C4-2B (cell line): Measurements from ENCODE around the gene ALKBH8.
"Not testable (repeated sequence)": the region's sequence is repeated elsewhere in the genome, so short reads cannot be mapped to it uniquely, and the experiment has no call there.

Experiments used
- H3K27ac ChIP-seq: fragments of 450-650 bp; 2 replicates; pipeline ENCODE4 v1.5.1; 2017
- ZFX ChIP-seq: fragments of 450-650 bp; IDR thresholded peaks from 2 replicates; pipeline ENCODE4 v1.6.1; 2017
- TF ChIP-seq, protein P1 (sequence below): fragments of 450-650 bp; conservative IDR thresholded peaks from 2 replicates; pipeline ENCODE4 v1.5.1; 2017; ENCODE audit warnings: mild to moderate bottlenecking

ALKBH8 gene

DNA sequence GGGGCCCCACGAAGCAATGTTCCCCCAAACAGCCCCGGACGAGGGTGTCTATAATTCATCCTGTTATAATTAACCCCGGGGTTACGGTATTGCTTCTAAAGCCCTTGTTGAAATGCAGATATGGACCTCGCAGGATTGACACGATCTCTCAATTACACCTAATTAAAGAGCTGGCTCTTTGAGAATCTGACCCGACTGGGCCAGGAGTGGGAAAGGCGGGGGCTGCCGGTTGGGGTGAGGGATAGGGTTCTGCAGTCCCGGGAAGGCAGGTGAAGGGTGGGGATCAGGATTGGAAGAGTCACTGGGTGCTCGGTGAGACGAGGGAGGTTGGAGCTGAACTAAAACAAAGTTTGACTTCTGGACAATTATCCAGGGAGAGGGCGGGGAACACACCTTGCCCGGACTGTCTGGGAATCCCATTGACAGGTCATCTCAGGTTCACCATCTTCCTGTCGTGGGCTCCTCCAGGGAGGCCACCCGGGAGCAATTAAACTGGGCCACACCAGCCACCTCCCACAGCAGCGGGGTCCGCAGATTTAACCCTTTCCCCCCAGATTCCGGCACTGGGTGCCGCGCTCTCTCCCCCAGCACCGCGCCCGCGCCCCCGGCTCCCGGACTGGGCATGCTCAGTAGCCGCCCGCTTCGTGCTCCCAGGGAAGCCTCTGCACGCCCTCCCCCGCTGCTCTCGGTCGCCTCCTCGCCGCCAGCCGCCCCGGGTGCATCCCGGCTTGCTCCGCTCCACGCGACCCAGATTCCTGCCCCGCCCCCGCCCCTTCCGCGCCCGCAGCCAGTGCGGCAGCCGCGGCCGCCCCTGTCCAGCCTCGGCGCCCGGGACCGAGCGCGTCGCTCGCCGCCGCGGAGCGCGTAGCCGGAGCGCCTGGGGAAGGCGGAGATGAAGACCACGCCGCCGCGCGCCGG, 25.2 kb upstream of the ALKBH8 start, which contains the start of gene ELMOD1:
ELMOD1 (plus strand) TSS at position 688 of the 918 bp plus-strand sequence. CDS start 27,043 bp downstream, outside the sequence.
- TF ChIP-seq, protein P1, sequence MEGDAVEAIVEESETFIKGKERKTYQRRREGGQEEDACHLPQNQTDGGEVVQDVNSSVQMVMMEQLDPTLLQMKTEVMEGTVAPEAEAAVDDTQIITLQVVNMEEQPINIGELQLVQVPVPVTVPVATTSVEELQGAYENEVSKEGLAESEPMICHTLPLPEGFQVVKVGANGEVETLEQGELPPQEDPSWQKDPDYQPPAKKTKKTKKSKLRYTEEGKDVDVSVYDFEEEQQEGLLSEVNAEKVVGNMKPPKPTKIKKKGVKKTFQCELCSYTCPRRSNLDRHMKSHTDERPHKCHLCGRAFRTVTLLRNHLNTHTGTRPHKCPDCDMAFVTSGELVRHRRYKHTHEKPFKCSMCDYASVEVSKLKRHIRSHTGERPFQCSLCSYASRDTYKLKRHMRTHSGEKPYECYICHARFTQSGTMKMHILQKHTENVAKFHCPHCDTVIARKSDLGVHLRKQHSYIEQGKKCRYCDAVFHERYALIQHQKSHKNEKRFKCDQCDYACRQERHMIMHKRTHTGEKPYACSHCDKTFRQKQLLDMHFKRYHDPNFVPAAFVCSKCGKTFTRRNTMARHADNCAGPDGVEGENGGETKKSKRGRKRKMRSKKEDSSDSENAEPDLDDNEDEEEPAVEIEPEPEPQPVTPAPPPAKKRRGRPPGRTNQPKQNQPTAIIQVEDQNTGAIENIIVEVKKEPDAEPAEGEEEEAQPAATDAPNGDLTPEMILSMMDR = peak; percentile 31
- TF ChIP-seq ZFX = no peak
- H3K27ac ChIP-seq = peak within 1 kb of the TSS; percentile 18; the same call in 1 of the 2 replicates

- no peak for TF ChIP-seq ZFX
- TF ChIP-seq, protein P1 = no peak
Observed at GRCh38 chr11:107587306-107587979, 21.9 kb upstream of the ALKBH8 start.

DNA sequence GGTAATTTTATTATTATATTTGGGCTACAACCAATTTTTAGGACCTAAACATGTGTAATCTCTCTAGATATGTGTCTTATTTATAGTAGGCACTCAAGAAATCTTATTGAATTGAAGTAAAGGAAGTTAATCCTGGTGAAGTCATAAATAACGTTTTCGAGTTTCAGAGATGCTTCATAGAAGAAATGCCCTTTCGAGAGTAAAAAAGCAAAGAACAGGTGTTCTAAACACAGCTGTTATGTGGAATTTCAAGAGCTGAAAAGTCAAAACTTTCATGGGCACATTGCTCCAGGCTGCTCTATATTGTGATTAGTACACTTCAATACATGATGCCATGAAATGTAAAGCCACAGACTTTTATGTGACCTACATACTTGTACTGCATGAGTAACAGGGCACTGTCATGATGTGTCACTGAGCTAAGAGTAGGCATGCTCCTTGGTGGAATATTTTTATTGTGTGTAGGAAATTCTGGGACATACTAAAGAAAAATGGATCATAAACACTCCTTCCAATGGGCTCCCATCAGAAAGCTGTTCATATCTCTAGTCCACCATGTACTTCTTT, 18.2 kb upstream of the ALKBH8 start:
- TF ChIP-seq, protein P1 = no peak
- no peak for TF ChIP-seq ZFX

More at GRCh38 chr11:107587306-107587979, 21.9 kb upstream of the ALKBH8 start:
- H3K27ac ChIP-seq = no peak overlapping the region

DNA sequence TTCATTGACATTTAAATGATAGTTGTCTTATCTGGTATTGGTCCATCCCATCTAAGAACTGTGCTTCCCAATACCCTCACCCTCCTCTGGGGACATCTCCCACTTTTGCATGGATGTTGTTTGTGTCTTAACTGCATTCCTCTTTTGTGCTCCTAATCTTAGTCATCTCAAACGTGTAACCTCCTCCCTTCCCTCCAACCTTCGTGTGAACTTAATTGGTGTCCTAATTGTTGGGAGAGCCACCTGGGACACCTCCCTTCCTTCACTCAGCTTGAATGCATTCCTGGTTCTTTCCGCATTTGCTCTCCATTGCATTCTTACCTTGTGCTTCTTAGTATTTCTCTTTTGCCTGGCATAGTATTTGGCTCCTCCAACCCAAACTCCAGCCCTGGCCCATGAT, 15.6 kb upstream of the ALKBH8 start:
- no peak for TF ChIP-seq ZFX
- TF ChIP-seq, protein P1 = no peak
- no peak overlapping the region for H3K27ac ChIP-seq

More for the DNA sequence above, 18.2 kb upstream of the ALKBH8 start:
- H3K27ac ChIP-seq = no peak overlapping the region

GRCh38 chr11:107579169-107579568, 13.6 kb upstream of the ALKBH8 start:
- not testable (repeated sequence) for H3K27ac ChIP-seq

- TF ChIP-seq, protein P1 = no peak
- TF ChIP-seq ZFX = no peak
- H3K27ac ChIP-seq = no peak overlapping the region
Observed at GRCh38 chr11:107577346-107577711, 11.8 kb upstream of the ALKBH8 start.

- H3K27ac ChIP-seq = not testable (repeated sequence)
- TF ChIP-seq, protein P1 = peak; percentile 87
Observed at GRCh38 chr11:107576497-107577345, 11.2 kb upstream of the ALKBH8 start.
